GM19351 (cell line): Measurements from ENCODE around the gene ADGRL3.

ENCODE experiments used
- ATAC-seq: cut with Tn5 transposase; IDR thresholded peaks from one replicate; pipeline ENCODE4 v1.9.1; 2021; ENCODE audit warnings: mild to moderate bottlenecking, moderate library complexity; ENCODE audit not compliant: unreplicated experiment

Gene ADGRL3

GRCh38 chr4:61853041-61853440 lies 652.9 kb downstream of the ADGRL3 start:
- ATAC-seq, result no peak

GRCh38 chr4:61860376-61860775 lies 660.2 kb downstream of the ADGRL3 start:
- ATAC-seq, result no peak

- no peak for ATAC-seq
These were observed 664.2 kb downstream of the ADGRL3 start for GRCh38 chr4:61864286-61864685.

- no peak for ATAC-seq
These were observed 666.4 kb downstream of the ADGRL3 start for GRCh38 chr4:61866378-61867030.

GRCh38 chr4:61872983-61873382 lies 672.9 kb downstream of the ADGRL3 start:
- ATAC-seq, result no peak

- ATAC-seq, result no peak
These were observed 677.1 kb downstream of the ADGRL3 start for GRCh38 chr4:61877266-61877665.

GRCh38 chr4:61877893-61878292 lies 677.8 kb downstream of the ADGRL3 start:
- ATAC-seq, result no peak

- ATAC-seq, result no peak
These were observed 682.3 kb downstream of the ADGRL3 start for GRCh38 chr4:61882381-61882780.

GRCh38 chr4:61886131-61886530 lies 686.0 kb downstream of the ADGRL3 start:
- no peak for ATAC-seq

GRCh38 chr4:61889117-61889516 lies 689.0 kb downstream of the ADGRL3 start:
- no peak for ATAC-seq

- ATAC-seq, result no peak
These were observed 690.2 kb downstream of the ADGRL3 start for GRCh38 chr4:61890321-61890720.

GRCh38 chr4:61891953-61892352 lies 691.8 kb downstream of the ADGRL3 start:
- ATAC-seq, result no peak

GRCh38 chr4:61896634-61897033 lies 696.5 kb downstream of the ADGRL3 start:
- no peak for ATAC-seq

GRCh38 chr4:61909031-61909430 lies 708.9 kb downstream of the ADGRL3 start:
- no peak for ATAC-seq

GRCh38 chr4:61911313-61911756 lies 711.2 kb downstream of the ADGRL3 start:
- ATAC-seq, result no peak

GRCh38 chr4:61913619-61914018 lies 713.5 kb downstream of the ADGRL3 start:
- ATAC-seq, result no peak

- no peak for ATAC-seq
These were observed 715.4 kb downstream of the ADGRL3 start for GRCh38 chr4:61915501-61915900.

GRCh38 chr4:61918507-61918906 lies 718.4 kb downstream of the ADGRL3 start:
- ATAC-seq, result no peak

- no peak for ATAC-seq
These were observed 718.9 kb downstream of the ADGRL3 start for GRCh38 chr4:61918987-61919386.

- no peak for ATAC-seq
These were observed 719.4 kb downstream of the ADGRL3 start for GRCh38 chr4:61919561-61919960.

- no peak for ATAC-seq
These were observed 721.8 kb downstream of the ADGRL3 start for GRCh38 chr4:61921920-61922319.

GRCh38 chr4:61922766-61923165 lies 722.6 kb downstream of the ADGRL3 start:
- ATAC-seq, result no peak

GRCh38 chr4:61923179-61923578 lies 723.1 kb downstream of the ADGRL3 start:
- no peak for ATAC-seq
